ENCODE results near the gene ANKRD44.

The ANKRD44 gene

DNA sequence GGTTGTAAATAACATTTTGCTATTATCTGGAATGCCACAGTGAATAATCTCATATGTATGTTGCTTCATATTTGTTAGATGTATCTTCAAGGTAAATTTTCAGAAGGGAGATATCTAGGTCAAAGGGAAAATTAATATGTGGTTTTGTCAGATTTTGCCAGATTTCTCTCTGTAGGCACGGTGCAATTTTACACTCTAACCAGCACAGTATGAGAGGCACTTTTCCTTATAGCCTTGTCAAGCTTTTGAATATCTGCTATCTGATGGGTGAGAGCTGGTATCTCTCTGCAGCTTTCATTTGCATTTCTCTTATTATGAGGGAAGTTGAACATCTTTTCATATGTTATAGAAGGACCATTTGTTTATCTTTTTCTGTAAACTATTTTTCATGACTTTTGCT, 208.3 kb downstream of the ANKRD44 start:
- TF ChIP-seq, protein P1, sequence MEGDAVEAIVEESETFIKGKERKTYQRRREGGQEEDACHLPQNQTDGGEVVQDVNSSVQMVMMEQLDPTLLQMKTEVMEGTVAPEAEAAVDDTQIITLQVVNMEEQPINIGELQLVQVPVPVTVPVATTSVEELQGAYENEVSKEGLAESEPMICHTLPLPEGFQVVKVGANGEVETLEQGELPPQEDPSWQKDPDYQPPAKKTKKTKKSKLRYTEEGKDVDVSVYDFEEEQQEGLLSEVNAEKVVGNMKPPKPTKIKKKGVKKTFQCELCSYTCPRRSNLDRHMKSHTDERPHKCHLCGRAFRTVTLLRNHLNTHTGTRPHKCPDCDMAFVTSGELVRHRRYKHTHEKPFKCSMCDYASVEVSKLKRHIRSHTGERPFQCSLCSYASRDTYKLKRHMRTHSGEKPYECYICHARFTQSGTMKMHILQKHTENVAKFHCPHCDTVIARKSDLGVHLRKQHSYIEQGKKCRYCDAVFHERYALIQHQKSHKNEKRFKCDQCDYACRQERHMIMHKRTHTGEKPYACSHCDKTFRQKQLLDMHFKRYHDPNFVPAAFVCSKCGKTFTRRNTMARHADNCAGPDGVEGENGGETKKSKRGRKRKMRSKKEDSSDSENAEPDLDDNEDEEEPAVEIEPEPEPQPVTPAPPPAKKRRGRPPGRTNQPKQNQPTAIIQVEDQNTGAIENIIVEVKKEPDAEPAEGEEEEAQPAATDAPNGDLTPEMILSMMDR (IDR thresholded peaks at IDR 0.05; ENCODE audit: low read depth, low read length): no peak
- in situ Hi-C loops (cut with HindIII; ENCODE audit: low sequenced_read_pairs): no loop called here
- no peak for DNase-seq (ENCODE audit: low read depth, low spot score)
- H3K4me3 ChIP-seq (ENCODE audit: low read depth, low read length): no peak overlapping the region

DNA sequence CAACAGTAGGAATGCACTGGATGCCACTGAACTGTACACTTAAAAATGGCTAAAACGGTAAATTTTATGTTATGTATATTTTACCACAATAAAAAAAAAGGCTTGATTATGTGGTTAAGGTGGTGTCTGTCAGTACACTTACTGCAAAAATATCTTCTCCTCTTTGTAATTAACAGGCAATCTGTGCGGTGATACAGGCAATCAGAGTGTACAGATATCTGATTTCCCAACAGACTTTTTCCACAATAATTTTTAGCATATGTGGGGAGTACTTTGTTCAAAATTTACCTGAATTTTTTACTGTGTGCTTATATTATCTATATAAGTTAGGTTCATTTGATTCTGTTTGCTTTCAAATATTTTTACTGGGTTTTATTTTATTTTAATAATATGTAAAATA, 209.1 kb downstream of the ANKRD44 start:
- TF ChIP-seq, protein P1 (IDR thresholded peaks at IDR 0.05; ENCODE audit: low read depth, low read length): no peak
- DNase-seq (ENCODE audit: low read depth, low spot score): no peak
- in situ Hi-C loops (cut with HindIII; ENCODE audit: low sequenced_read_pairs): no loop called here
- H3K4me3 ChIP-seq (ENCODE audit: low read depth, low read length): no peak overlapping the region

DNA sequence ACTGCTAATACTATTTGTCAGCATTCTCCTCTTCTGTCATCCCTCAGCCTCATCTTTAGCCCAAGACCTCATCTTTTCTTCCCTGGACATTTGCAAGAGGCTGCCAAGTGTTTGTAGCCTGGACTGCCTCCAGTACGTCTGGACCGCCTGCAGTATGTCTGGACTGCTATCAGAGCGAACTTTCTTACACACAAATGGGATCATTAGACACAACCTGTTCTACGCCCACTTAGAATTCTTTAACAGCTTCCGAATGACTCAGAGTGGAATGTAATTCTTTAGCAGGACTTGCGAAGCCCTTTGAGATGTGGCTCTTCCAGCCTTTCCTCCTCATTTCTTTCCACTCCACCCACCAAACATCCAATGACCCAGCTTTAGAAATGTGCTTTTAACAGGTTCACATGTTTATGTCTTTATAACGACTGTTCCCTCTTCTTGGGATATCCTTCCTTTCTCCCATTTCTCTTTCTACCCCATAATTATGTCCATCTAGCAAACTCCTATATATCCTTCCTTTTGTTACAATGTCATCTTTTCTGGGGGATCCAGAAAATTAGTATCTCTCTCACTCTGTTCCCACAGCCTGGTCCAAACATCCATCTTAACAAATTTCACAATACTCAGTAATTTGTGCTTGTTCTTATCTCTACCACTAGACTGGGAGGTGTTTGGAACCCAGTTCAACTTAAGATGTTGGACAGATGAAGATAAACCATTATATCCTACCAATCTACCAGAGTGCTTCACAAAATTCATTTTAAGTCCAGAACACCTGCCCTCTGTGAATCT, 212.8 kb downstream of the ANKRD44 start:
- no peak overlapping the region for H3K4me3 ChIP-seq (ENCODE audit: low read depth, low read length)
- peak; percentile 95 for DNase-seq (ENCODE audit: low read depth, low spot score)
- in situ Hi-C loops (cut with HindIII; ENCODE audit: low sequenced_read_pairs): no loop called here
- TF ChIP-seq, protein P1 (IDR thresholded peaks at IDR 0.05; ENCODE audit: low read depth, low read length): no peak

- H3K4me3 ChIP-seq (ENCODE audit: low read depth, low read length): no peak overlapping the region
- TF ChIP-seq, protein P1 (IDR thresholded peaks at IDR 0.05; ENCODE audit: low read depth, low read length): no peak
- no peak for DNase-seq (ENCODE audit: low read depth, low spot score)
- in situ Hi-C loops (cut with HindIII; ENCODE audit: low sequenced_read_pairs): no loop called here
Observed at GRCh38 chr2:197096649-197097048, 213.9 kb downstream of the ANKRD44 start.

- H3K4me3 ChIP-seq (ENCODE audit: low read depth, low read length): no peak overlapping the region
- peak; percentile 72 for DNase-seq (ENCODE audit: low read depth, low spot score)
- TF ChIP-seq, protein P1 (IDR thresholded peaks at IDR 0.05; ENCODE audit: low read depth, low read length): no peak
- in situ Hi-C loops (cut with HindIII; ENCODE audit: low sequenced_read_pairs): no loop called here
Observed at GRCh38 chr2:197092431-197092830, 218.1 kb downstream of the ANKRD44 start.

- in situ Hi-C loops (cut with HindIII; ENCODE audit: low sequenced_read_pairs): no loop called here
- TF ChIP-seq, protein P1 (IDR thresholded peaks at IDR 0.05; ENCODE audit: low read depth, low read length): no peak
- no peak for DNase-seq (ENCODE audit: low read depth, low spot score)
- H3K4me3 ChIP-seq (ENCODE audit: low read depth, low read length): no peak overlapping the region
Observed at GRCh38 chr2:197090742-197091367, 219.7 kb downstream of the ANKRD44 start.
